Neuronal stem cell (in vitro differentiated cells): ENCODE data around the gene RUNX2.

Experiments
- DNase-seq: peaks from one replicate; pipeline ENCODE4 v3.0.0-alpha.2; 2013; ENCODE audit warnings: low spot score
- H2AFZ ChIP-seq: one replicate; pipeline ENCODE4 v1.6.1; 2013; ENCODE audit warnings: mild to moderate bottlenecking, low read length, inconsistent platforms
- H2AK5ac ChIP-seq: 2 replicates; pipeline ENCODE4 v1.6.1; 2013; ENCODE audit warnings: low read depth, mild to moderate bottlenecking, inconsistent platforms, low read length, moderate library complexity, mixed read lengths
- H2BK120ac ChIP-seq: 2 replicates; pipeline ENCODE4 v1.6.1; 2013; ENCODE audit warnings: low read depth, mild to moderate bottlenecking, inconsistent platforms, low read length, moderate library complexity, mixed read lengths
- H2BK12ac ChIP-seq: one replicate; pipeline ENCODE4 v1.6.1; 2013; ENCODE audit warnings: low read length, inconsistent platforms
- H2BK15ac ChIP-seq: 2 replicates; pipeline ENCODE4 v1.6.1; 2013; ENCODE audit warnings: mild to moderate bottlenecking, low read length, inconsistent platforms, mixed read lengths
- H2BK5ac ChIP-seq: one replicate; pipeline ENCODE4 v1.6.1; 2013; ENCODE audit warnings: inconsistent platforms, mild to moderate bottlenecking, low read length, moderate library complexity
- H3K14ac ChIP-seq: one replicate; pipeline ENCODE4 v1.6.1; 2013; ENCODE audit warnings: low read length, inconsistent platforms
- H3K18ac ChIP-seq: 2 replicates; pipeline ENCODE4 v1.6.1; 2013; ENCODE audit warnings: low read length, inconsistent platforms
- H3K23ac ChIP-seq: 2 replicates; pipeline ENCODE4 v1.6.1; 2013; ENCODE audit warnings: low read depth, mild to moderate bottlenecking, mixed read lengths, low read length, inconsistent platforms; ENCODE audit not compliant: poor library complexity
- H3K27ac ChIP-seq: replicated peaks from 3 replicates; pipeline ENCODE4 v1.5.1; 2013; ENCODE audit warnings: low read length, inconsistent platforms
- H3K27me3 ChIP-seq, 3 experiments: 2 replicates each; pipeline ENCODE4 v1.6.1; 2013; ENCODE audit warnings: low read length in 3 of 3, mild to moderate bottlenecking in 2 of 3, inconsistent platforms in 1 of 3, low read depth in 1 of 3, mixed read lengths in 1 of 3, moderate library complexity in 1 of 3; ENCODE audit not compliant: control insufficient read depth in 3 of 3, insufficient read depth in 3 of 3
- H3K36me3 ChIP-seq, 2 donors: replicated peaks in 1 of 2; 2 replicates each; pipeline ENCODE4 v1.6.1; 2013; ENCODE audit warnings: low read length in 2 of 2; ENCODE audit not compliant: control insufficient read depth in 2 of 2, insufficient read depth in 2 of 2
- H3K4ac ChIP-seq: 2 replicates; pipeline ENCODE4 v1.6.1; 2013; ENCODE audit warnings: inconsistent platforms, mild to moderate bottlenecking, low read length, moderate library complexity
- H3K4me1 ChIP-seq, 2 donors: 1 replicate in 1 of 2; 2 replicates in 1 of 2; pipeline ENCODE4 v1.6.1; 2013; ENCODE audit warnings: low read length in 2 of 2, low read depth in 1 of 2; ENCODE audit not compliant: control insufficient read depth in 2 of 2, insufficient read depth in 1 of 2
- H3K4me2 ChIP-seq: one replicate; pipeline ENCODE4 v1.6.1; 2013; ENCODE audit warnings: mild to moderate bottlenecking, low read length, inconsistent platforms; ENCODE audit not compliant: insufficient read depth, poor library complexity, severe bottlenecking
- H3K4me3 ChIP-seq, 2 donors: 2 replicates each; pipeline ENCODE4 v1.5.1; 2013; ENCODE audit warnings: low read length in 2 of 2, mild to moderate bottlenecking in 2 of 2, inconsistent platforms in 1 of 2, moderate library complexity in 1 of 2
- H3K79me1 ChIP-seq: one replicate; pipeline ENCODE4 v1.6.1; 2013; ENCODE audit warnings: low read depth, mild to moderate bottlenecking, inconsistent platforms, low read length, moderate library complexity
- H3K9ac ChIP-seq: one replicate; pipeline ENCODE4 v1.6.1; 2013; ENCODE audit warnings: mild to moderate bottlenecking, low read depth, low read length, inconsistent platforms; ENCODE audit not compliant: poor library complexity
- H3K9me3 ChIP-seq, 2 donors: replicated peaks in 1 of 2; 2 replicates each; pipeline versions ENCODE3 to v1.6.1; 2013; ENCODE audit warnings: low read length in 2 of 2, mild to moderate bottlenecking in 2 of 2, inconsistent platforms in 1 of 2, low read depth in 1 of 2, mixed read lengths in 1 of 2, moderate library complexity in 1 of 2; ENCODE audit not compliant: control insufficient read depth in 2 of 2, insufficient read depth in 1 of 2
- H4K8ac ChIP-seq: one replicate; pipeline ENCODE4 v1.6.1; 2013; ENCODE audit warnings: low read depth, mild to moderate bottlenecking, inconsistent platforms, low read length, moderate library complexity
- H4K91ac ChIP-seq: one replicate; pipeline ENCODE4 v1.6.1; 2013; ENCODE audit warnings: low read length, low read depth, mild to moderate bottlenecking, inconsistent platforms; ENCODE audit not compliant: poor library complexity
- WGBS, 2 donors: extraction: QIAGEN DNeasy Blood & Tissue Kit; methylation state at CpG; one replicate each; pipeline ENCODE4 v1.1.7; 2013; ENCODE audit warnings: missing lambda C conversion rate in 2 of 2, mixed read lengths in 1 of 2; ENCODE audit not compliant: insufficient read length in 2 of 2, insufficient replicate concordance in 1 of 2; ENCODE audit errors: extremely low coverage in 2 of 2; 5-methylcytosine and 5-hydroxymethylcytosine counted together

RUNX2 gene

GRCh38 chr6:45592991-45593390, 264.9 kb downstream of the RUNX2 start:
- WGBS, 2 donors, result no CpG with 5 or more reads among the region's 2 CpGs
- Histone ChIP-seq H3K18ac (no peak overlapping the region), H2BK5ac (no peak overlapping the region), H4K8ac (no peak overlapping the region), H3K9me3 (peaks cover 0 to 3% of the 10 kb centered on the region in 2 donors), H3K9ac (no peak overlapping the region), H2BK120ac (no peak overlapping the region), H3K14ac (no peak overlapping the region), H3K23ac (no peak overlapping the region), H3K27ac (no peak overlapping the region), H3K4ac (no peak overlapping the region), H3K79me1 (no peaks in the 10 kb centered on the region), H2AFZ (no peak overlapping the region), H3K4me3 (no peak overlapping the region), H3K36me3 (no peaks in the 10 kb centered on the region), H2BK12ac (no peak overlapping the region), H2BK15ac (no peak overlapping the region), H2AK5ac (no peak overlapping the region), H3K4me1 (peaks cover 0 to 1% of the 10 kb centered on the region in 2 donors), H4K91ac (no peak overlapping the region), H3K27me3 (no peaks in the 10 kb centered on the region), H3K4me2 (no peak overlapping the region)
- no peak for DNase-seq

- Histone ChIP-seq H3K14ac (no peak overlapping the region), H3K27me3 (no peaks in the 10 kb centered on the region), H2BK5ac (no peak overlapping the region), H3K36me3 (no peaks in the 10 kb centered on the region), H2AFZ (no peak overlapping the region), H3K27ac (no peak overlapping the region), H4K8ac (no peak overlapping the region), H3K79me1 (no peaks in the 10 kb centered on the region), H3K4me2 (no peak overlapping the region), H3K4me1 (peaks cover 0 to 1% of the 10 kb centered on the region in 2 donors), H3K4me3 (no peak overlapping the region), H2AK5ac (no peak overlapping the region), H3K18ac (no peak overlapping the region), H4K91ac (no peak overlapping the region), H3K9ac (no peak overlapping the region), H3K9me3 (peaks cover 2 to 11% of the 10 kb centered on the region in 2 donors), H2BK15ac (no peak overlapping the region), H2BK12ac (no peak overlapping the region), H3K23ac (no peak overlapping the region), H2BK120ac (no peak overlapping the region), H3K4ac (no peak overlapping the region)
- WGBS, 2 donors, result no CpG with 5 or more reads among the region's 5 CpGs
- DNase-seq, result no peak
Observed at GRCh38 chr6:45595010-45595851, 267.1 kb downstream of the RUNX2 start.

- H3K9ac ChIP-seq, result no peak overlapping the region
- no peak overlapping the region for H4K91ac ChIP-seq
- H2BK5ac ChIP-seq, result no peak overlapping the region
- no peak overlapping the region for H4K8ac ChIP-seq
- no peak for DNase-seq
- no peak overlapping the region for H2BK12ac ChIP-seq
- H3K27me3 ChIP-seq, result no peaks in the 10 kb centered on the region
- no peak overlapping the region for H3K27ac ChIP-seq
- no peak overlapping the region for H3K4ac ChIP-seq
- no peak overlapping the region for H2AK5ac ChIP-seq
- no peaks in the 10 kb centered on the region for H3K36me3 ChIP-seq
- WGBS, 2 donors, result no CpG with 5 or more reads among the region's 5 CpGs
- H3K4me3 ChIP-seq, result no peak overlapping the region
- H3K4me1 ChIP-seq, result peaks cover 0 to 1% of the 10 kb centered on the region in 2 donors
- no peak overlapping the region for H3K18ac ChIP-seq
- peaks cover 2 to 13% of the 10 kb centered on the region in 2 donors for H3K9me3 ChIP-seq
- no peak overlapping the region for H3K14ac ChIP-seq
- H3K23ac ChIP-seq, result no peak overlapping the region
- H3K4me2 ChIP-seq, result no peak overlapping the region
- no peaks in the 10 kb centered on the region for H3K79me1 ChIP-seq
- H2AFZ ChIP-seq, result no peak overlapping the region
- no peak overlapping the region for H2BK15ac ChIP-seq
- H2BK120ac ChIP-seq, result no peak overlapping the region
Observed at GRCh38 chr6:45597424-45597823, 269.3 kb downstream of the RUNX2 start.

- Histone ChIP-seq H3K4me3 (no peak overlapping the region), H3K9ac (no peak overlapping the region), H4K8ac (no peak overlapping the region), H3K27ac (no peak overlapping the region), H3K79me1 (no peaks in the 10 kb centered on the region), H2BK12ac (no peak overlapping the region), H3K36me3 (no peaks in the 10 kb centered on the region), H2BK5ac (no peak overlapping the region), H3K4me1 (peaks cover 0 to 1% of the 10 kb centered on the region in 2 donors), H3K27me3 (no peaks in the 10 kb centered on the region), H4K91ac (no peak overlapping the region), H3K14ac (no peak overlapping the region), H3K4ac (no peak overlapping the region), H2BK15ac (no peak overlapping the region), H2BK120ac (no peak overlapping the region), H2AK5ac (no peak overlapping the region), H3K9me3 (peaks cover 2 to 13% of the 10 kb centered on the region in 2 donors), H3K4me2 (no peak overlapping the region), H2AFZ (no peak overlapping the region), H3K18ac (no peak overlapping the region), H3K23ac (no peak overlapping the region)
- DNase-seq, result no peak
Observed at GRCh38 chr6:45599053-45599452, 270.9 kb downstream of the RUNX2 start.
